Measurements from ENCODE around the gene TMEM252.

TMEM252 gene

GRCh38 chr9:68500457-68501381 lies 40.0 kb downstream of the TMEM252 start:
- no peak for DNase-seq (ENCODE audit: low read depth in 2 of 2)

- no peak for DNase-seq (ENCODE audit: low read depth in 2 of 2)
Measured at GRCh38 chr9:68498816-68499215, 41.9 kb downstream of the TMEM252 start.

- no peak for DNase-seq (ENCODE audit: low read depth in 2 of 2)
Measured at GRCh38 chr9:68497629-68498028, 43.1 kb downstream of the TMEM252 start.

- no peak for DNase-seq (ENCODE audit: low read depth in 2 of 2)
Measured at GRCh38 chr9:68496356-68496755, 44.3 kb downstream of the TMEM252 start.

- no peak for DNase-seq (ENCODE audit: low read depth in 2 of 2)
Measured at GRCh38 chr9:68495247-68495646, 45.4 kb downstream of the TMEM252 start.

- DNase-seq (ENCODE audit: low read depth in 2 of 2), result no peak
Measured at GRCh38 chr9:68493958-68494577, 46.6 kb downstream of the TMEM252 start.

GRCh38 chr9:68493541-68493940 lies 47.1 kb downstream of the TMEM252 start:
- DNase-seq (ENCODE audit: low read depth in 2 of 2), result no peak

- DNase-seq (ENCODE audit: low read depth in 2 of 2), result no peak
Measured at GRCh38 chr9:68492806-68493205, 47.9 kb downstream of the TMEM252 start.

- DNase-seq (ENCODE audit: low read depth in 2 of 2), result no peak
Measured at GRCh38 chr9:68489646-68490045, 51.0 kb downstream of the TMEM252 start.

- DNase-seq (ENCODE audit: low read depth in 2 of 2), result no peak
Measured at GRCh38 chr9:68488126-68488525, 52.6 kb downstream of the TMEM252 start.
